Heart right ventricle (tissue), 16 donors: ENCODE measurements around the gene STX3. TPM values are rescaled to one million over a fixed set of nuclear protein-coding genes. Genes with fewer than 3 reads are reported as not detected.
"Not testable (repeated sequence)": the region's sequence is repeated elsewhere in the genome, so short reads cannot be mapped to it uniquely, and the experiment has no call there.

Experiments
- ATAC-seq, 8 donors: fragments of 200-7000 bp; cut with Tn5 transposase; one replicate each; pipeline ENCODE4 v1.9.1; 2020; ENCODE audit warnings: mild to moderate bottlenecking in 8 of 8, moderate library complexity in 8 of 8, moderate number of reproducible peaks in 1 of 8
- DNase-seq, 2 donors: peaks; one replicate each; pipeline ENCODE4 v3.0.0-alpha.2; 2020
- H3K27ac ChIP-seq, 10 donors: fragments of 200-600 bp; sonication (generic) in 2 of 10; one replicate each; pipeline versions ENCODE4 v1.5.0 to v1.8.0; 2020 to 2022; ENCODE audit warnings: mild to moderate bottlenecking in 3 of 10
- H3K27me3 ChIP-seq, 7 donors: fragments of 200-600 bp; one replicate each; pipeline ENCODE4 v1.8.0; 2021 to 2022; ENCODE audit warnings: mild to moderate bottlenecking in 2 of 7
- H3K36me3 ChIP-seq, 9 donors: fragments of 200-600 bp; sonication (generic) in 1 of 9; one replicate each; pipeline versions ENCODE4 v1.5.0 to v1.8.0; 2020 to 2022; ENCODE audit warnings: mild to moderate bottlenecking in 2 of 9
- H3K4me1 ChIP-seq, 9 donors: fragments of 200-600 bp; sonication (generic) in 1 of 9; one replicate each; pipeline versions ENCODE4 v1.5.0 to v1.8.0; 2020 to 2022; ENCODE audit warnings: mild to moderate bottlenecking in 4 of 9
- H3K4me3 ChIP-seq, 10 donors: fragments of 200-600 bp; sonication (generic) in 2 of 10; one replicate each; pipeline versions ENCODE4 v1.5.0 to v1.8.0; 2020 to 2022; ENCODE audit warnings: mild to moderate bottlenecking in 7 of 10, moderate library complexity in 2 of 10
- H3K9me3 ChIP-seq, 11 donors: fragments of 200-600 bp in 10 of 11; sonication (generic) in 2 of 11; one replicate each; pipeline versions ENCODE4 v1.5.0 to v1.8.0; 2013 to 2022; ENCODE audit warnings: mild to moderate bottlenecking in 2 of 11, control low read depth in 1 of 11, moderate library complexity in 1 of 11
- CTCF ChIP-seq, 9 donors: fragments of 200-600 bp; sonication (generic) in 2 of 9; IDR thresholded peaks; one replicate each; pipeline versions ENCODE4 v1.5.0 to v1.8.0; 2021 to 2022; ENCODE audit warnings: antibody characterized with exemption in 9 of 9, mild to moderate bottlenecking in 5 of 9, moderate library complexity in 1 of 9
- WGBS, 2 donors: extraction: QIAGEN DNeasy Blood & Tissue Kit; methylation state at CpG; one replicate each; pipeline ENCODE4 v1.1.7; 2013; ENCODE audit warnings: inconsistent platforms in 1 of 2; 5-methylcytosine and 5-hydroxymethylcytosine counted together
- intact Hi-C, 10 donors: fragments of 100-400 bp; cut with DNase I; formaldehyde crosslinking; loops; one replicate each; pipeline versions ENCODE4 v1.11.1 to v1.14.2; 2022
- polyA plus RNA-seq, 2 donors: library from polyadenylated mRNA; stranded (reverse); fragments of 200-250 nt; gene quantifications; one replicate each; pipeline ENCODE4 v1.2.3, GENCODE V29; 2013
- total RNA-seq, 10 donors: library from RNA; stranded (reverse); fragmentation: NEBNext Ultra II Directional in 3 of 10; extraction: Animal tissue kit (Norgen Biotek cat#: 25700) in 3 of 10; gene quantifications; one replicate each; pipeline versions ENCODE4 v1.2.1 to v1.2.4, GENCODE V29; 2021 to 2023
- donor health status: Arrhythmogenic right ventricular cardiomyopathy.
- donor health status: ischemic (EF 13 %, LVEDD 7.1; RV severe dilation, severe dysfunction).
- donor health status: healthy with polysubstance abuse.
- donor health status: DM: no; HTN: yes; CAD: no.
- donor health status: DM: no; HTN: no; CAD: no.
- donor health status: ischemic (EF 25% LVEDD 6.9; RV normal size, moderate dysfunction).
- donor health status: ischemic (EF 25% LVEDD 5.7; RV mildly dilated, moderate dysfunction).
- donor health status: healthy.
- donor health status: DM: yes; HTN: yes; CAD: no.
- donor health status: Ischemic cardiomyopathy.
- donor health status: ischemic (EF 35%, LVEDD 5.7; RV mildly dilated, moderate dysfunction).
- donor health status: nonischemic (EF 11% LVEDD 7.7; RV severe dilation, severe dysfunction).
- donor health status: DM: yes; HTN: yes; CAD: no.
- donor health status: PGD.
- donor health status: ischemic (EF 29% LVEDD 5.4; RV normal size, mild dysfunction).
- donor health status: nonischemic (EF 23%, LVEDD 6.1; RV moderate dilation, normal function).

The STX3 gene
- total and polyA plus RNA-seq, 12 donors: 5.4 to 12.8 (median 8.7) TPM

DNA sequence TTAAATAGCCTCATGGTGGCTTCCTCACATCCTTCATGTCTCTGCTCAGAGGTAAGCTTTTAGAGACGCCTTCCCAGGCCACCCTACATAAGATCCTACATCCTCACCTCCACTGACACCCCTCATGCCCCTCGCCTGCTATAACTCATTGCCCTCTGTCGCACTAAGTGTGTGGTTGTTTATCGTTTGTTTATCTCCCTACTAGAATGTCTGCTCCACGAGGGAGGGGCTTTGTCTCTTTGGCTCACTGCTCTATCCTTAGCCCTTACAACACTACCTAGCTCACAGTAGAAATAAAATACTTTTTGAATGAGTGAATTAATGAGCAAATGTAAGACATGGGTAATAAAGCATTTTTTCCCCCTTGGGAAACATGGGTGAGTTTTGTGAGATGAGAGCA lies 91.4 kb downstream of the STX3 start:
- Histone ChIP-seq H3K27me3 (no peaks in the 10 kb centered on the region), H3K27ac (no peak overlapping the region), H3K4me1 (no peaks in the 10 kb centered on the region), H3K9me3 (peaks cover 0 to 4% (median 0%) of the 10 kb centered on the region in 11 donors), H3K36me3 (no peaks in the 10 kb centered on the region), H3K4me3 (no peak overlapping the region)
- no peak for TF ChIP-seq CTCF (IDR thresholded peaks at IDR 0.05)
- intact Hi-C loops: no loop called here
- ATAC-seq: no peak
- WGBS, 2 donors: 74 to 78% methylated on average over 5 of the region's 5 CpGs
- DNase-seq: no peak

DNA sequence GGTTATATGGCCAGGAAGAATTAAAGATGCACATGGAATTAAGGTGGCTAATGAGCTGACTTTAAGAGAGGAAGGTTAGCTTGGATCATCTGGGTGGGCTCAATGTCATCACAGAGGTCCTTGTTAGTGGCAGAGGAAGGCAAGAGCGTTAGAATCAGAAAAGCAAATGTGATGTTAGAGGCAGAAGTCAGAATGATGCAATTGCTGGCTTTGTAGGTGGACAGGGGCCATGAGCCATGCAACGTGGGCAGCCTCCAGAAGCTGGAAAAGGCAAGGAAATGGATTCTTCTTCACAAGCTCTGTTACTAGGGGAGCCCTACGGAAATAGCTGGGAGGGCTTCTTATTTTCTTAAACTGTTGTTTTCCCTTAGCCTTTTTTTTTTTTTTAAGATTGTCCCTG lies 92.5 kb downstream of the STX3 start:
- Histone ChIP-seq H3K27ac (no peak overlapping the region), H3K4me3 (no peak overlapping the region), H3K4me1 (no peaks in the 10 kb centered on the region), H3K9me3 (peaks cover 0 to 4% (median 0%) of the 10 kb centered on the region in 11 donors), H3K36me3 (no peaks in the 10 kb centered on the region), H3K27me3 (no peaks in the 10 kb centered on the region)
- intact Hi-C loops: no loop called here
- ATAC-seq (no peak), DNase-seq (no peak)
- 79 to 87% methylated on average over 3 of the region's 3 CpGs for WGBS, 2 donors
- TF ChIP-seq CTCF (IDR thresholded peaks at IDR 0.05): no peak

- not testable (repeated sequence) for H3K27ac ChIP-seq
These were observed 93.3 kb downstream of the STX3 start for GRCh38 chr11:59848439-59848838.

DNA sequence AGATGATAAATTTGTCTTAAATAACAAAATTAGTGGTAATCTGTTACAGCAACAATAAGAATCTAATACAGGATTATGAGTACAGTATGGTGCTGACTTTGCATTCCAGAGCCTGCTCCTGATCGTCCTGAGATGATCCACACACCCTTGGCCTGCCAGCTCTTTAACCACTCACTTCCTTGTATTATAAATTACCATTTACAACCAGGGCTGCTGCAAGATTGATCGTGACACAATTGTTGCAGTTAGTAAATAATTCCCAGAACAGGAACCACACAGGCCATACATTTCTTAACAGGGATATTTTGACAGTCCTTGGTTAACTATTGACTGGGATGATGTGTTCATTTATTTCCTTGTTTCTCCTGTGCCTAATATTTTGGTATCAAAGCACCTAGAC lies 94.0 kb downstream of the STX3 start:
- Histone ChIP-seq H3K9me3 (peaks cover 0 to 4% (median 0%) of the 10 kb centered on the region in 11 donors), H3K4me1 (no peaks in the 10 kb centered on the region), H3K36me3 (no peaks in the 10 kb centered on the region), H3K27ac (no peak overlapping the region), H3K4me3 (no peak overlapping the region), H3K27me3 (no peaks in the 10 kb centered on the region)
- intact Hi-C loops: no loop called here
- TF ChIP-seq CTCF (IDR thresholded peaks at IDR 0.05): no peak
- WGBS, 2 donors: 50 to 72% methylated on average over 2 of the region's 2 CpGs
- ATAC-seq (no peak), DNase-seq (no peak)

More at GRCh38 chr11:59848439-59848838, 93.3 kb downstream of the STX3 start:
- intact Hi-C loops, DNase-seq, H3K4me3 ChIP-seq, H3K9me3 ChIP-seq, H3K36me3 ChIP-seq, H3K27me3 ChIP-seq, ATAC-seq, H3K4me1 ChIP-seq: not testable (repeated sequence)
- WGBS, 2 donors: 83 to 85% methylated on average over 6 of the region's 6 CpGs

DNA sequence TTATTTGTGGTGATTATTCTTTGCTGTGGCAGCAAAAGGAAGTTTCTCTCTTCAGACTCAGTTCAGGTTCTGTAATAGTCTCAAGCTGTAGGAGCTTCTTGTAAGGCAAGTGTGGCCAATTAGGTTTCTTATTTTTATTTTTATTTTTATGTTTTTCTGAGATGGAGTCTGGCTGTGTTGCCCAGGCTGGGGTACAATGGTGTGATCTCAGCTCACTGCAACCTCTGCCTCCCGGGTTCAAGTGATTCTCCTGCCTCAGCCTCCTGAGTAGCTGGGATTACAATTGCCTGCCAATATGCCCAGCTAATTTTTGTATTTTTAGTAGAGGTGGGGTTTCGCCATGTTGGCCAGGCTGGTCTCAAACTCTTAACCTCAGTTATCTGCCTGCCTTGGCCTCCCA lies 94.4 kb downstream of the STX3 start:
- WGBS, 2 donors: 92 to 97% methylated on average over 2 of the region's 2 CpGs

GRCh38 chr11:59851416-59851815 lies 96.2 kb downstream of the STX3 start:
- H3K9me3 ChIP-seq, intact Hi-C loops, H3K36me3 ChIP-seq, ATAC-seq, H3K27ac ChIP-seq, H3K27me3 ChIP-seq, H3K4me3 ChIP-seq, H3K4me1 ChIP-seq, DNase-seq: not testable (repeated sequence)
- 91% methylated on average over 5 of the region's 5 CpGs for WGBS, 2 donors

More for the DNA sequence above, 94.4 kb downstream of the STX3 start:
- ATAC-seq, H3K4me1 ChIP-seq, H3K4me3 ChIP-seq, H3K27ac ChIP-seq, H3K36me3 ChIP-seq, intact Hi-C loops, H3K9me3 ChIP-seq, H3K27me3 ChIP-seq, DNase-seq: not testable (repeated sequence)
